Epithelial cell of prostate (primary cell): ENCODE results near the gene VWF.
"Not testable (repeated sequence)": the region's sequence is repeated elsewhere in the genome, so short reads cannot be mapped to it uniquely, and the experiment has no call there.

Experiments
- DNase-seq: peaks from one replicate; pipeline ENCODE4 v3.0.0-alpha.2; 2011; ENCODE audit warnings: low read depth, low spot score
- H3K27ac ChIP-seq: fragments of 450-650 bp; 2 replicates; pipeline ENCODE4 v1.5.1; 2017; ENCODE audit warnings: mild to moderate bottlenecking

The VWF gene

DNA sequence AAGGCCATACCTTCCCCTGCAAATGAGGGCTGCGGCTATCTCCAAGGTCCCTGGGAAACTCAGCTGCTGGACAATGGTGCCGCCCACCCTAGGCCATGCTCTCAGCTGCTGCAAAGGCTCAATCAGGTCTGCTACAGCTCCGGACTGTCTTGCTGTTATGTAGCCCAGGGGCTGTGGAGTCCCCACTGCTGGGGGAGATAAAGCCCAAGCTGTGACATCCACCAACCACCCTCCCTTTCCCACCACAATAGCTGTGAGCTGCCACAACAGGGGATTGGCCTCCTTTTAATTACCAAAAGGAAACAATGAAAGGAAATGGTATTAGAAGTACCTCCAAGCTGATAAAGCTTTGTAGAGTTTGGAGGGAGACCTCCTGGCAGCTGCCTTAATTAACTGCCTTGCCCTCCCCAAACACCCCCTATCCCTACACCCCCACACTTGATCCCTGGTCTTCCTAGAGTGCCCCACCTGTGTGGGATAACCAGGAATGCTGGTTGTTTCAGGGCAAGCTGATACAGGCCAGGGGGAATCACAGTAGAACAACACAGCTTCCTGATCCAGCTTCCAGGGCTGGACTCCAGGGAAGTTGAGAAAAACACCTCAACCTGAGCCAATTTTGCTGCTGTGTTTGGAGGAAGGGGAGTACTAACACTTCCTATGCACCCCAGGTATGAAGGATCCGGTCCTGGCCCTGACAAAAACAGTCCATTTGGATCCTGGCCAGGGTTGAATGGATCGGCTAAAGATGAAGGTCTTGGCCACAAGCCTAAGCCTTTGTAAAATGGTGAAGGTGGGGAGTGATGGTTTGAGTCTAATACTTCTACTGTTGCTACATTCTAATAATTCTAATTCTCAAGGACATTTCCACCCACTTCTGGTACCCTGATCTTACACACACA, at the start of gene VWF:
VWF (minus strand) TSS at position 260 of the 899 bp plus-strand sequence. CDS start 1,474 bp downstream, outside the sequence.
- no peak for DNase-seq
- H3K27ac ChIP-seq = no peak within 1 kb of the TSS

DNA sequence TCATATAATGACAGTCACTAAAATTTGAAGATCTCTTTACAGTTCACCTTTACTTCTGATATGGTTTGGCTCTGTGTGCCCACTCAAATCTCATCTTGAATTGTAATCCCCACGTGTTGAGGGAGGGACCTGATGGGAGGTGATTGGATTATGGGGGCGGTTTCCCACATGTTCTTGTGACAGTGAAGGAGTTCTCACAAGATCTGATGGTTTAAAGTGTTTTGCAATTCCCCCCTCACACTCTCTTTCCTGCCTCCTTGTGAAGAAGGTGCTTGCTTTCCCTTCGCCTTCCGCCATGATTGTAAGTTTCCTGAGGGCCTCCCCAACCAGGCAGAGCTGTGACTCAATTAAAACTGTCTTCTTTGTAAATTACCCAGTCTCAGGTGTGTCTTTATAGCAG, 48.4 kb upstream of the VWF start:
- H3K27ac ChIP-seq = no peak overlapping the region
- no peak for DNase-seq

DNA sequence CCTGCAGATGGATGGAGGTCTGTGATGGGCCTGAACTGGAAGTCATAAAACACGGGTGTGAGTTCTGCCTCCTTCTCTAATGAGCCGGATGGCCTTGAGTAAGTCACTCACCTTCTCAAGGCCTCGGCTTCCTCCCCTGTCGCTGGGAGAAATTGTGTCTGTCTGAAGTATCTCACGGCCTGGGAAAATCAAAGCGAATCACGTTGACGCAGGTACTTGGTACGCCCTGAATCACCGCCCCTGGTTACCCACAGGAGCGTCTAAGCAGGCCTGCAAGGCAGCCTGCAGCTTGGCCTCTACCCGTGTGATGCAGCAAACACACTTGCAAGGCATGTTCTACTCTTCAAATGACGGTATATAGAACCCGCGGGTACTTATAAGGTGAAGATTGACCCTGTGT, 47.6 kb upstream of the VWF start:
- no peak for DNase-seq
- no peak overlapping the region for H3K27ac ChIP-seq

GRCh38 chr12:6171409-6172015, 47.0 kb upstream of the VWF start:
- H3K27ac ChIP-seq = no peak overlapping the region
- DNase-seq = no peak

- peak overlapping the region; percentile 94 for H3K27ac ChIP-seq
- peak; percentile 51 for DNase-seq
Measured at GRCh38 chr12:6167327-6168280, 43.1 kb upstream of the VWF start.

DNA sequence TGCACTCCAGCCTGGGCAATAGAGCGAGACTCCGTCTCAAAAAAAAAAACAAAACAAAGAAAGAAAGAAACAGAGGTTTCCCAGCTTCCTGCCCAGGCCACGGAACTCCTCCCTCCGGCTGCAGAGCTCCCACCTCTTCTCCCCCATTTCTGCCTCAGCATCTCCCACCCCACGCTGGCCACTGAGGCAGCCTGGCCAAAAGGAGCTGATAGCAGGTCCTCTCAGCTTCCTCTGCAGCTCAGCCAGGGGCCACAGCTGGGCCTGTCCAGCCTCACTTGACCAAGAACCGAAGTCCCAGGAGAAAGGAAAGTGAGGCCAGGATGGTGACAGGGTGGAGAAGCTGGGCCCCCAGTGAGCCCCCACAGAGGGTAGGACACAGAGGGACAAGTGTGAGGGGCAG, 42.3 kb upstream of the VWF start:
- H3K27ac ChIP-seq = peak overlapping the region; percentile 94
- no peak for DNase-seq

DNA sequence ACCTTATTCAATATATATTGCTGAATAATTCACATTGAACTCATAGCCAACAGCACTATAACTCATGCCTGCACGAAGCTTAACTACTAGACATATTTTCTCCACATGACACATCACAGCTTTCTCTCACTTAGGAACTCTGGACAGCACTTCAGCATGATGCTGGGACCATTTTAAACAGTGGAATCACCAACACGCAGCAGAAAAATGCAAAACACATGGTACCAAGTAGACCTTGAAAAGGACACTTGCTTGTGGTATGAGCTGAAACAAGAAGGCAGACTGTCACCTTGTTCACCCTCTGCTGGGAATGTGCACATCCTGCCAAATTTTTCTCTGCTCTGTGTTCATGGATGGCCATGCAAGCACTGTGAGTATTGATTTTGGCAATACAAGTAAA, 40.9 kb upstream of the VWF start:
- no peak overlapping the region for H3K27ac ChIP-seq
- DNase-seq = no peak

- DNase-seq = no peak
- no peak overlapping the region for H3K27ac ChIP-seq
Measured at GRCh38 chr12:6163416-6164060, 39.1 kb upstream of the VWF start.

DNA sequence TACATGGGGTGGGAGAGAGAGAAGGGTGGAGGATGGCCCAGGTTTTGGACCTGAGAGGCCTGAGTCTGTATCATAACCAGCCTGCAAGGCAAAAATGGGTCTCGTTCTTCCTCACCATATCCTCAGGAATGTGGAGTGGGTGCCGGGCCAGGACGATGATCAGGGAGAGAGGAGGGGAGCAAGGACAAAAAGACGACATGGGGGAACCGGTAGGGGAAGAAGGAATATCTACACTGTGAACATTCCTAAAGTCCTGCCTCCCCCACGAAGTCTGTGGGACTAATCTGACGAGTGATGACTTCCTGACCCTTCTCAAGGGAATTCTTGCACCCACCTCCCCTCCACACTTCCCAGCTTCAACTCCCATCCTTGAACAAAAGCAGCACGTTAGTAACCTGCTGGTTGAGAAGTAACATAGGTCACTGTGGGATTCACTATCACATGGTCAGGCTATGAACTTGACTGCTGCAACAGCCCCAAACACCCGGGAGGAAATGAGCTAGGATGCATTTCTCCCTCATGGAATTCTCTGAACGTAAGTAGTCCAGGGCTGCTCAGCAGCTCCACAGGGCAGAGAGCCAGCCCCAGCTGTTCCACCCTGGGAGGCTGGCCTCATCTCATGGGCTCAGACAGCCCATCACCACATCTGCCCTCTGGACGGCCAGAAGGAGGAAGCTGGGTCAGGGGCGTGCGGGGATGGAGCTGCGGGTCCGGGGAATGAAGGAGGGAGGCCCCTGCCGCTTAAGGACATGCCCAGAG, 36.8 kb upstream of the VWF start:
- DNase-seq = no peak
- no peak overlapping the region for H3K27ac ChIP-seq

DNA sequence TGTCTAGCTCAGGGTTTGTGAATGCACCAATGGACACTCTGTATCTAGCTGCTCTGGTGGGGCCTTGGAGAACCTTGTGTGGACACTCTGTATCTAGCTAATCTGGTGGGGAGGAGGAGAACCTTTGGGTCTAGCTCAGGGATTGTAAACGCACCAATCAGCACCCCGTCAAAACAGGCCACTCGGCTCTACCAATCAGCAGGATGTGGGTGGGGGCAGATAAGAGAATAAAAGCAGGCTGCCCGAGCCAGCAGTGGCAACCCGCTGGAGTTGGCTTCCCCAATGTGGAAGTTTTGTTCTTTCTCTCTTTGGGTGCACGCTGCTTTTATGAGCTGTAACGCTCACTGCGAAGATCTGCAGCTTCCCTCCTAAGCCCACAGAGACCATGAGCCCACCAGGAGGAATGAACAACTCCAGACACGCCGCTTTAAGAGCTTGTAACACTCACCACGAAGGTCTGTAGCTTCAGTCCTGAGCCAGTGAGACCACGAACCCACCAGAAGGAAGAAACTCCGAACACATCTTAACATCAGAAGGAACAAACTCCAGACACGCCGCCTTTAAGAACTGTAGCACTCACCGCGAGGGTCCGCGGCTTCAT, 35.7 kb upstream of the VWF start:
- H3K27ac ChIP-seq, DNase-seq: not testable (repeated sequence)

DNA sequence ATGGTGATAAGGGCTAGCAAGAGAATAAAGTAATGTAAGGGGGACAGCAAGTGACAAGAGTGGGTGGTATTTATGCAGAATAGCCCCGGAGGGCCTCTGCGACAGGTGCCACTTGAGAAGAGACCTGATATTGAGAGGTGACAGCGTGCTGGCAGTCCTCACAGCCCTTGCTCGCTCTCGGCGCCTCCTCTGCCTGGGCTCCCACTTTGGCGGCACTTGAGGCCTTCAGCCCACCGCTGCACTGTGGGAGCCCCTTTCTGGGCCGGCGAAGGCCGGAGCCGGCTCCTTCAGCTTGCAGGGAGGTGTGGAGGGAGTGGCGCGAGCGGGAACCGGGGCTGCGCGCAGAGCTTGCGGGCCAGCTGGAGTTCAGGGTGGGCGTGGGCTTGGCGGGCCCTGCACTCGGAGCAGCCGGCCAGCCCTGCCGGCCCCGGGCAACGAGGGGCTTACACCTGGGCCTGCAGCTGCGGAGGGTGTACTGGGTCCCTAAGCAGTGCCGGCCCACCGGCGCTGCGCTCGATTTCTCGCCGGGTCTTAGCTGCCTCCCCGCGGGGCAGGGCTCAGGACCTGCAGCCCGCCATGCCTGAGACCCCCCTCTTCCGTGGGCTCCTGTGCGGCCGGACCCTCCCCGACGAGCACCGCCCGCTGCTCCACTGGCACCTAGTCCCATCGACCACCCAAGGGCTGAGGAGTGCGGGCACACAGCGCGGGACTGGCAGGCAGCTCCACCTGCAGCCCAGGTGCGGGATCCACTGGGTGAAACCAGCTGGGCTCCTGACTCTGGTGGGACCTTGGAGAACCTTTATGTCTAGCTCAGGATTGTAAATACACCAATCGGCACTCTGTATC, 34.9 kb upstream of the VWF start:
- H3K27ac ChIP-seq, DNase-seq: not testable (repeated sequence)

DNA sequence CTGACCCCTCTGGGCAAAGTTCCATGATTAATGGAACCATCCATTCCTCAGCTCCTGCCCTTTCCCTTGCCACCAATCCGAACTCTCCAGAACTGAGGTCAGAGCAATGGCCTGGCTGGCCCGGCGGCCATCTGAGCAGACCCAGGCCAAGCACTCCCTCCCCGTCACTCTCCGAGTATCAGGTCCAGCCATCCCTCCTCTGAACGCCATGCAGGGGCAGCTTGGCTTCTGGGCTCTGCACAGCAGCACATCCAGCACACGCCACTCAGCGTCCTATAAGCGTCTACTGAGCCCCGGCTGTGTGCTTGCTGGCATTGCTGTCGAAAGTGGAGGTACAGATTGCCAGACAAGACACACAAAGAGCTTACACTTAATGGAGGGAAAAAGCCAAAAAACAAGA, 34.3 kb upstream of the VWF start:
- DNase-seq = no peak
- H3K27ac ChIP-seq = no peak overlapping the region

GRCh38 chr12:6158255-6158654, 33.8 kb upstream of the VWF start:
- no peak for DNase-seq
- no peak overlapping the region for H3K27ac ChIP-seq

GRCh38 chr12:6157482-6157881, 33.0 kb upstream of the VWF start:
- no peak for DNase-seq
- H3K27ac ChIP-seq = no peak overlapping the region

DNA sequence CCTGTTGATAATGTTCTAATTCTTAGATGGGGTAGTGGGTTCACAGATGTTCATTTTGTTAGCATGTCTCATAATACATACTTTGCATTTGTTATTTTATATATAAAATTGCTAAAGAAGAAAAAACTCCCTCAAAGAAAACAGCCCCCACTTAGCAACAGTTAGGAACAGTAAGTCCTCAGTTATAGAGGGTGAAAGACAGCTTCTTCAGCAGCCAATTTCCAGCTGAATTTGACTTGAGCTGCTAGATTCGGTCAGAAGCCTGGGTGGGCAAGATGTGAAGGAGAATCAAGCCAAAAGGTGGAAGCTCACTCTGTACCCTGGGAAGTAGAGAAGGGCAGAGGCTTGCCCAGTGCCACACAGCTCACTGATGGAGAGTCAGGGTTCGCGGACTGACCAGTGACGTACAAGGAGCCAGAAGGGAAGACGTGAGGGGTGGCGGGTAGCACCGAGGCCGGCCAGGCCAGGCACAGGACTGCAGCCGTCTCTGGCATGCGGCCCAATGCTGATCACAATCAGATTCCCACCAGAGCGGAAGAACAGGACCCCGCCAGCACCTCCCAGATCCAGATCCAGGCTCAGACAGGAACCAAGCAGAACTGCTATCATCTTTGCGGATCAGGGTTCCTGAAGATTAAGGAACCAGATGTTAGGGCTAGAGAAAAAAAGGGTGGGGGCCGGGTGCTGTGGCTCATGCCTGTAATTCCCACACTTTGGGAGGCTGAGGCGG, 30.4 kb upstream of the VWF start:
- DNase-seq = no peak
- H3K27ac ChIP-seq = no peak overlapping the region

GRCh38 chr12:6148722-6149121, 24.3 kb upstream of the VWF start:
- H3K27ac ChIP-seq, DNase-seq: not testable (repeated sequence)

GRCh38 chr12:6148061-6148460, 23.6 kb upstream of the VWF start:
- H3K27ac ChIP-seq = no peak overlapping the region
- no peak for DNase-seq

- DNase-seq = no peak
- no peak overlapping the region for H3K27ac ChIP-seq
Measured at GRCh38 chr12:6146951-6147350, 22.5 kb upstream of the VWF start.
